DOHH2 (cell line): ENCODE data around the gene IFITM1.

Experiments used
- H3F3A ChIP-seq: fragments of 200-600 bp; sonication (generic), shearing (Covaris generic); 2 replicates; pipeline ENCODE4 v1.6.0; 2016; ENCODE audit warnings: antibody characterized with exemption, mild to moderate bottlenecking; ENCODE audit not compliant: control insufficient read depth, insufficient read depth
- H3K27ac ChIP-seq: fragments of 200-600 bp; sonication (generic); 2 replicates; pipeline ENCODE4 v1.5.1; 2014; ENCODE audit warnings: low read depth, mild to moderate bottlenecking, low read length, moderate library complexity
- H3K27me3 ChIP-seq: fragments of 200-600 bp; sonication (generic); 2 replicates; pipeline ENCODE4 v1.6.1; 2014; ENCODE audit warnings: mild to moderate bottlenecking, low read length, mixed read lengths; ENCODE audit not compliant: control insufficient read depth
- H3K36me3 ChIP-seq: fragments of 200-600 bp; sonication (generic); 2 replicates; pipeline ENCODE4 v1.6.1; 2014; ENCODE audit warnings: mild to moderate bottlenecking, low read length, moderate library complexity, mixed read lengths; ENCODE audit not compliant: control insufficient read depth
- H3K4me1 ChIP-seq: fragments of 200-600 bp; sonication (generic); 2 replicates; pipeline ENCODE4 v1.6.1; 2014; ENCODE audit warnings: mild to moderate bottlenecking, low read length, mixed read lengths; ENCODE audit not compliant: control insufficient read depth
- H3K4me2 ChIP-seq: fragments of 200-600 bp; sonication (generic); 2 replicates; pipeline ENCODE4 v1.6.0; 2014; ENCODE audit warnings: mild to moderate bottlenecking, low read length, moderate library complexity
- H3K4me3 ChIP-seq: fragments of 200-600 bp; sonication (generic); 2 replicates; pipeline ENCODE4 v1.5.1; 2014; ENCODE audit warnings: mild to moderate bottlenecking, low read length, mixed read lengths
- H3K79me2 ChIP-seq: fragments of 200-600 bp; sonication (generic); 2 replicates; pipeline ENCODE4 v1.6.1; 2014; ENCODE audit warnings: mild to moderate bottlenecking, low read length, mixed read lengths; ENCODE audit not compliant: control insufficient read depth
- H3K9me2 ChIP-seq: fragments of 200-600 bp; sonication (generic); replicated peaks from 2 replicates; pipeline ENCODE4 v1.6.1; 2014; ENCODE audit warnings: mild to moderate bottlenecking, low read length, mixed read lengths; ENCODE audit not compliant: control insufficient read depth
- H3K9me3 ChIP-seq: fragments of 200-600 bp; sonication (generic); 2 replicates; pipeline ENCODE4 v1.6.1; 2014; ENCODE audit warnings: antibody characterized with exemption, low read length, mixed read lengths; ENCODE audit not compliant: control insufficient read depth, insufficient read depth
- H4K20me1 ChIP-seq: fragments of 200-600 bp; sonication (generic); 2 replicates; pipeline ENCODE4 v1.6.0; 2014; ENCODE audit warnings: low read depth, mild to moderate bottlenecking, antibody characterized with exemption, low read length, moderate library complexity; ENCODE audit not compliant: control insufficient read depth, insufficient read depth
- CTCF ChIP-seq: fragments of 200-600 bp; sonication (generic); IDR thresholded peaks from one replicate; pipeline ENCODE4 v1.5.1; 2014; ENCODE audit warnings: antibody characterized with exemption, mild to moderate bottlenecking, low read depth, low read length; ENCODE audit not compliant: poor library complexity, severe bottlenecking
- EZH2phosphoT487 ChIP-seq: fragments of 200-600 bp; sonication (generic); IDR thresholded peaks from 2 replicates; pipeline ENCODE4 v1.6.1; 2017; ENCODE audit warnings: borderline replicate concordance, mild to moderate bottlenecking, antibody characterized with exemption, low read length, moderate library complexity, mixed read lengths

Gene IFITM1

DNA sequence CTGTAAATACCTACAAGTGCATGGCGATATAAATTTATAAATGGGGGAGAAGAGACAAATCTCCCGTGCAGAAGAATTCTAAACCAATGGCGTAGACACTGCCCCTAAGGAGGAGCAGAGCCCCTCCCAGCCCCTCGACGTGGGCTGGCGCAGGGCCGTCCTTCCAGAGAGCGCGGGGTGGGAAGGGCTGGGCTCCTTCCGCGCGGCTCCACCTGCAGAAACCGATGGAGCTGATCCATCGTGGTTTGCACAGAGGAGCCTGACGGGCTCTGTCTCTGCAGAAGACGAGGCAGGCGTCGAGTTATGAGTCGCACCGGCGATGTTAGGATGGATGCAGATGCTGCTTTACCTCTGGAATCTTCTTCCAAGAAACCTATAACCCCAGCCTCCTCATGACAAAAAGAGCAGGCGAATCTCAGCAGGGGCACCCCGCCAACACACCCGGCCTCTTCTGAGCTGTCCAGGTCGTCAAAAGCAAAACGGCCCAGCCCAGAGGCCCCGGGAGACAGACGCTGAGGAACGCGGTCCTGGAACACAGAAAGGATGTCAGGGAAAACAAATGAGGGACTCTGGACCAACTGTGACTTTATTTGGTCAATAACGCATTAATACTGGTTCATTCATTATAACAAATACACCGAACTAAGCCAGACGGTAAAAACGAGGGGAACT, 44.4 kb downstream of the IFITM1 start:
- no peaks in the 10 kb centered on the region for H3K79me2 ChIP-seq
- no peaks in the 10 kb centered on the region for H3K36me3 ChIP-seq
- peaks cover 7% of the 10 kb centered on the region; the same call in 1 of the 2 replicates for H3K9me3 ChIP-seq
- no peak overlapping the region for H3K4me2 ChIP-seq
- no peak overlapping the region for H3K4me3 ChIP-seq
- peaks cover 24% of the 10 kb centered on the region for H3F3A ChIP-seq
- H3K4me1 ChIP-seq, result peaks cover 19% of the 10 kb centered on the region
- no peaks in the 10 kb centered on the region for H3K9me2 ChIP-seq
- H4K20me1 ChIP-seq, result no peaks in the 10 kb centered on the region
- H3K27ac ChIP-seq, result no peak overlapping the region
- TF ChIP-seq CTCF (no peak), EZH2phosphoT487 (no peak)
- peaks cover 7% of the 10 kb centered on the region; the same call in 1 of the 2 replicates for H3K27me3 ChIP-seq

- H3K9me2 ChIP-seq, result no peaks in the 10 kb centered on the region
- H3K9me3 ChIP-seq, result peaks cover 7% of the 10 kb centered on the region; the same call in 1 of the 2 replicates
- peaks cover 7% of the 10 kb centered on the region; the same call in 1 of the 2 replicates for H3K27me3 ChIP-seq
- no peak overlapping the region for H3K4me2 ChIP-seq
- peaks cover 19% of the 10 kb centered on the region for H3F3A ChIP-seq
- no peaks in the 10 kb centered on the region for H3K36me3 ChIP-seq
- no peak overlapping the region for H3K4me3 ChIP-seq
- TF ChIP-seq CTCF, result no peak
- TF ChIP-seq EZH2phosphoT487, result no peak
- no peak overlapping the region for H3K27ac ChIP-seq
- H3K4me1 ChIP-seq, result peaks cover 22% of the 10 kb centered on the region
- H4K20me1 ChIP-seq, result no peaks in the 10 kb centered on the region
- no peaks in the 10 kb centered on the region for H3K79me2 ChIP-seq
These were observed 45.4 kb downstream of the IFITM1 start for GRCh38 chr11:359181-359714.

GRCh38 chr11:360326-361280, 46.8 kb downstream of the IFITM1 start:
- H3K4me2 ChIP-seq, result no peak overlapping the region
- peaks cover 7% of the 10 kb centered on the region; the same call in 1 of the 2 replicates for H3K27me3 ChIP-seq
- TF ChIP-seq EZH2phosphoT487, result no peak
- no peak for TF ChIP-seq CTCF
- peaks cover 7% of the 10 kb centered on the region; the same call in 1 of the 2 replicates for H3K9me3 ChIP-seq
- no peak overlapping the region for H3K4me3 ChIP-seq
- no peak overlapping the region for H3K27ac ChIP-seq
- peaks cover 10% of the 10 kb centered on the region for H3K4me1 ChIP-seq
- H3K79me2 ChIP-seq, result no peaks in the 10 kb centered on the region
- H3K36me3 ChIP-seq, result no peaks in the 10 kb centered on the region
- peaks cover 14% of the 10 kb centered on the region for H3F3A ChIP-seq
- no peaks in the 10 kb centered on the region for H4K20me1 ChIP-seq
- H3K9me2 ChIP-seq, result no peaks in the 10 kb centered on the region
